ENCODE measurements around the gene MICALL2.

The MICALL2 gene

GRCh38 chr7:1493129-1493528 lies 33.9 kb upstream of the MICALL2 start:
- DNase-seq (ENCODE audit: low read depth), result no peak

GRCh38 chr7:1492640-1493039 lies 33.4 kb upstream of the MICALL2 start:
- no peak for DNase-seq (ENCODE audit: low read depth)

- no peak for DNase-seq (ENCODE audit: low read depth)
These were observed 33.0 kb upstream of the MICALL2 start for GRCh38 chr7:1492221-1492620.

GRCh38 chr7:1490837-1491236 lies 31.6 kb upstream of the MICALL2 start:
- DNase-seq (ENCODE audit: low read depth), result no peak

- DNase-seq (ENCODE audit: low read depth), result no peak
These were observed 30.1 kb upstream of the MICALL2 start for GRCh38 chr7:1489336-1489735.

GRCh38 chr7:1488016-1488415 lies 28.7 kb upstream of the MICALL2 start:
- DNase-seq (ENCODE audit: low read depth), result no peak

GRCh38 chr7:1487466-1487865 lies 28.2 kb upstream of the MICALL2 start:
- no peak for DNase-seq (ENCODE audit: low read depth)

- DNase-seq (ENCODE audit: low read depth), result no peak
These were observed 27.3 kb upstream of the MICALL2 start for GRCh38 chr7:1486571-1486970.

GRCh38 chr7:1485156-1485555 lies 25.9 kb upstream of the MICALL2 start:
- DNase-seq (ENCODE audit: low read depth), result no peak

GRCh38 chr7:1484569-1484968 lies 25.3 kb upstream of the MICALL2 start:
- no peak for DNase-seq (ENCODE audit: low read depth)

GRCh38 chr7:1483536-1484505 lies 24.6 kb upstream of the MICALL2 start:
- DNase-seq (ENCODE audit: low read depth), result no peak

GRCh38 chr7:1483079-1483478 lies 23.8 kb upstream of the MICALL2 start:
- no peak for DNase-seq (ENCODE audit: low read depth)

GRCh38 chr7:1481300-1481699 lies 22.0 kb upstream of the MICALL2 start:
- no peak for DNase-seq (ENCODE audit: low read depth)

GRCh38 chr7:1480670-1481069 lies 21.4 kb upstream of the MICALL2 start:
- DNase-seq (ENCODE audit: low read depth), result no peak

GRCh38 chr7:1479287-1479686 lies 20.0 kb upstream of the MICALL2 start:
- DNase-seq (ENCODE audit: low read depth), result no peak

GRCh38 chr7:1478480-1478879 lies 19.2 kb upstream of the MICALL2 start:
- DNase-seq (ENCODE audit: low read depth), result no peak

- DNase-seq (ENCODE audit: low read depth), result no peak
These were observed 17.6 kb upstream of the MICALL2 start for GRCh38 chr7:1476859-1477258.

GRCh38 chr7:1475991-1476390 lies 16.7 kb upstream of the MICALL2 start:
- DNase-seq (ENCODE audit: low read depth), result no peak

GRCh38 chr7:1475393-1475792 lies 16.1 kb upstream of the MICALL2 start:
- DNase-seq (ENCODE audit: low read depth), result no peak

GRCh38 chr7:1474736-1475135 lies 15.5 kb upstream of the MICALL2 start:
- DNase-seq (ENCODE audit: low read depth), result no peak

- peak; percentile 69 for DNase-seq (ENCODE audit: low read depth)
These were observed 14.7 kb upstream of the MICALL2 start for GRCh38 chr7:1473864-1474512.

GRCh38 chr7:1470901-1471300 lies 11.6 kb upstream of the MICALL2 start:
- no peak for DNase-seq (ENCODE audit: low read depth)

- DNase-seq (ENCODE audit: low read depth), result no peak
These were observed 9.5 kb upstream of the MICALL2 start for GRCh38 chr7:1468643-1469298.

All from stimulated activated CD8-positive, alpha-beta memory T cell treated with anti-CD3 and anti-CD28 coated beads, Interleukin-15, amount 100 ng/mL, for 24 hours (primary cell).